H54 (cell line): ENCODE results near the gene NCOR2.

Source experiments
- DNase-seq: peaks from one replicate; pipeline ENCODE4 v3.0.0; 2011; ENCODE audit warnings: low spot score, mixed read lengths; ENCODE audit not compliant: insufficient read length
- FAIRE-seq: peaks from 3 replicates; lab custom pipeline; 2011; peaks lifted over from hg19 to GRCh38; lab: Jason Lieb, UNC
- POLR2A ChIP-seq: IDR thresholded peaks from 2 replicates; pipeline ENCODE4 v1.6.1; 2011; ENCODE audit warnings: low read depth, mild to moderate bottlenecking, low read length

NCOR2 gene

GRCh38 chr12:124543590-124544310 is 23.7 kb downstream of the NCOR2 start:
- no peak for TF ChIP-seq POLR2A
- no peak for DNase-seq
- no peak for FAIRE-seq

GRCh38 chr12:124543052-124543589 is 24.3 kb downstream of the NCOR2 start:
- no peak for TF ChIP-seq POLR2A
- DNase-seq = no peak
- no peak for FAIRE-seq

- no peak for DNase-seq
- FAIRE-seq = no peak
- TF ChIP-seq POLR2A = no peak
Observed at GRCh38 chr12:124542021-124542949, 25.1 kb downstream of the NCOR2 start.

- FAIRE-seq (no peak), DNase-seq (no peak)
- TF ChIP-seq POLR2A = no peak
Observed at GRCh38 chr12:124541322-124541721, 26.1 kb downstream of the NCOR2 start.

GRCh38 chr12:124539084-124540041 is 28.0 kb downstream of the NCOR2 start:
- DNase-seq = no peak
- no peak for FAIRE-seq
- no peak for TF ChIP-seq POLR2A

- DNase-seq = no peak
- no peak for TF ChIP-seq POLR2A
- no peak for FAIRE-seq
Observed at GRCh38 chr12:124538194-124539082, 29.0 kb downstream of the NCOR2 start.

GRCh38 chr12:124537525-124538193 is 29.8 kb downstream of the NCOR2 start:
- TF ChIP-seq POLR2A = no peak
- FAIRE-seq (no peak), DNase-seq (no peak)

- no peak for TF ChIP-seq POLR2A
- no peak for DNase-seq
- FAIRE-seq = no peak
Observed at GRCh38 chr12:124536641-124537040, 30.8 kb downstream of the NCOR2 start.

- TF ChIP-seq POLR2A = no peak
- FAIRE-seq = no peak
- no peak for DNase-seq
Observed at GRCh38 chr12:124534776-124535740, 32.4 kb downstream of the NCOR2 start.

- DNase-seq (no peak), FAIRE-seq (no peak)
- no peak for TF ChIP-seq POLR2A
Observed at GRCh38 chr12:124533456-124533855, 34.0 kb downstream of the NCOR2 start.

GRCh38 chr12:124532967-124533366 is 34.4 kb downstream of the NCOR2 start:
- TF ChIP-seq POLR2A = no peak
- no peak for DNase-seq
- no peak for FAIRE-seq
